Upper lobe of left lung (tissue), 6 donors: Measurements from ENCODE around the gene OFD1. TPM values are rescaled to one million over a fixed set of nuclear protein-coding genes. Genes with fewer than 3 reads are reported as not detected.

Experiments used
- ATAC-seq, 2 donors: fragments of 200-7000 bp; cut with Tn5 transposase; one replicate each; pipeline ENCODE4 v1.9.1; 2022; ENCODE audit warnings: mild to moderate bottlenecking in 2 of 2, moderate library complexity in 2 of 2; ENCODE audit not compliant: low FRiP score in 2 of 2
- DNase-seq, 2 donors: peaks; one replicate each; pipeline ENCODE4 v3.0.0-alpha.2; 2019 to 2020
- H3K27ac ChIP-seq, 4 donors: fragments of 200-600 bp; sonication (generic); one replicate each; pipeline ENCODE4 v1.5.1; 2016 to 2019
- H3K27me3 ChIP-seq, 4 donors: fragments of 200-600 bp; sonication (generic); one replicate each; pipeline ENCODE4 v1.5.1; 2017 to 2019
- H3K36me3 ChIP-seq, 4 donors: fragments of 200-600 bp; sonication (generic); one replicate each; pipeline ENCODE4 v1.5.1; 2016 to 2019
- H3K4me1 ChIP-seq, 4 donors: fragments of 200-600 bp; sonication (generic); one replicate each; pipeline ENCODE4 v1.5.1; 2018 to 2019
- H3K4me3 ChIP-seq, 4 donors: fragments of 200-600 bp; sonication (generic); one replicate each; pipeline ENCODE4 v1.5.1; 2017 to 2019; ENCODE audit warnings: mild to moderate bottlenecking in 2 of 4, moderate library complexity in 1 of 4
- H3K9me3 ChIP-seq, 4 donors: fragments of 200-600 bp; sonication (generic); one replicate each; pipeline ENCODE4 v1.5.1; 2018 to 2019
- EP300 ChIP-seq, 4 donors: sonication (generic); formaldehyde crosslinking; IDR thresholded peaks; one replicate each; pipeline ENCODE4 v1.5.1; 2017; ENCODE audit warnings: antibody characterized with exemption in 4 of 4, control low read depth in 2 of 4
- POLR2A ChIP-seq, 4 donors: fragments of 450-650 bp; IDR thresholded peaks; one replicate each; pipeline ENCODE4 v1.5.1; 2016 to 2017; ENCODE audit warnings: antibody characterized with exemption in 4 of 4, mild to moderate bottlenecking in 2 of 4
- POLR2AphosphoS5 ChIP-seq, 2 donors: sonication (generic); formaldehyde crosslinking; IDR thresholded peaks; one replicate each; pipeline ENCODE4 v1.5.1; 2017; ENCODE audit warnings: antibody characterized with exemption in 2 of 2
- WGBS, 2 donors: methylation state at CpG; one replicate each; pipeline ENCODE4 v1.1.5; 2017 to 2018; 5-methylcytosine and 5-hydroxymethylcytosine counted together
- total RNA-seq, 6 donors: library from RNA; depleted of rRNA in 4 of 6; stranded (reverse); fragments of >200 nt in 4 of 6; gene quantifications; one replicate each; pipeline versions ENCODE4 v1.1.0 to v1.2.1, GENCODE V29; 2016 to 2021
- TF ChIP-seq, protein P1 (sequence below), 6 experiments: fragments of 450-650 bp in 4 of 6; fragments of 200-600 bp in 2 of 6; sonication (generic) in 2 of 6; IDR thresholded peaks; one replicate each; pipeline ENCODE4 v1.5.1; 2016 to 2019; ENCODE audit warnings: antibody characterized with exemption in 6 of 6
- donor health status: DM: no; HTN: no; CAD: no; lungs with moderate emphysema.
- donor health status: DM: no; HTN: yes; CAD: no; lungs with severe emphysema.

Gene OFD1
- total RNA-seq, 6 donors from 2014 or later: 19.2 to 98.5 (median 37.0) TPM

DNA sequence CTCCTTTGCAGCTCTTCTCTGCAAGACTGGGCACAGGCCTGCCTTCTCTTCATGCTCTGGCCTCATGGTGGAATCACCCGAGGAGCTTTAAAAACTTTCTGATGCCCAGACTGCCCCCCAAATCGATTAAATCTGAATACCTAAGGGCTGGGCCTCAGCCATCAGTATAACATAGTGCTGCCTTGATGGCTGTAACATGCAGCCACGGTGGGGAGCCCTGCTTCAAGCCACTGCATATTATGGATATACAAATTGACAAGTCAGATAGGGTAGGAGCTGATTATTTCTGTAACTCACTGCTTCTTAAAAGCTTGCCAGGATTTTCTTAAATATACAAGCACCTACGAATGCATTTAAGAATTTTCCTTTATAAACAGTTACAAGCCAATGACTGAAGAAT lies 41.8 kb downstream of the OFD1 start:
- Histone ChIP-seq H3K27ac (no peak overlapping the region), H3K4me1 (no peaks in the 10 kb centered on the region), H3K4me3 (no peak overlapping the region), H3K9me3 (no peaks in the 10 kb centered on the region), H3K36me3 (peaks cover 0 to 29% (median 1%) of the 10 kb centered on the region in 4 donors), H3K27me3 (no peaks in the 10 kb centered on the region)
- TF ChIP-seq, protein P1, sequence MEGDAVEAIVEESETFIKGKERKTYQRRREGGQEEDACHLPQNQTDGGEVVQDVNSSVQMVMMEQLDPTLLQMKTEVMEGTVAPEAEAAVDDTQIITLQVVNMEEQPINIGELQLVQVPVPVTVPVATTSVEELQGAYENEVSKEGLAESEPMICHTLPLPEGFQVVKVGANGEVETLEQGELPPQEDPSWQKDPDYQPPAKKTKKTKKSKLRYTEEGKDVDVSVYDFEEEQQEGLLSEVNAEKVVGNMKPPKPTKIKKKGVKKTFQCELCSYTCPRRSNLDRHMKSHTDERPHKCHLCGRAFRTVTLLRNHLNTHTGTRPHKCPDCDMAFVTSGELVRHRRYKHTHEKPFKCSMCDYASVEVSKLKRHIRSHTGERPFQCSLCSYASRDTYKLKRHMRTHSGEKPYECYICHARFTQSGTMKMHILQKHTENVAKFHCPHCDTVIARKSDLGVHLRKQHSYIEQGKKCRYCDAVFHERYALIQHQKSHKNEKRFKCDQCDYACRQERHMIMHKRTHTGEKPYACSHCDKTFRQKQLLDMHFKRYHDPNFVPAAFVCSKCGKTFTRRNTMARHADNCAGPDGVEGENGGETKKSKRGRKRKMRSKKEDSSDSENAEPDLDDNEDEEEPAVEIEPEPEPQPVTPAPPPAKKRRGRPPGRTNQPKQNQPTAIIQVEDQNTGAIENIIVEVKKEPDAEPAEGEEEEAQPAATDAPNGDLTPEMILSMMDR (IDR thresholded peaks at IDR 0.05): no peak
- TF ChIP-seq EP300 (IDR thresholded peaks at IDR 0.05): no peak
- no peak for TF ChIP-seq POLR2AphosphoS5 (IDR thresholded peaks at IDR 0.05)
- no peak for TF ChIP-seq POLR2A (IDR thresholded peaks at IDR 0.05)
- ATAC-seq (no peak), DNase-seq (no peak)
- 67 to 82% methylated on average over 1 to 4 of the region's 4 CpGs for WGBS, 2 donors

- Histone ChIP-seq H3K27me3 (no peaks in the 10 kb centered on the region), H3K9me3 (no peaks in the 10 kb centered on the region), H3K27ac (peak overlapping the region in 1 of 4 donors; percentile 0), H3K4me1 (no peaks in the 10 kb centered on the region), H3K36me3 (peaks cover 0 to 20% (median 1%) of the 10 kb centered on the region in 4 donors), H3K4me3 (no peak overlapping the region)
- TF ChIP-seq, protein P1 (IDR thresholded peaks at IDR 0.05): no peak
- TF ChIP-seq EP300 (IDR thresholded peaks at IDR 0.05): no peak
- no peak for TF ChIP-seq POLR2AphosphoS5 (IDR thresholded peaks at IDR 0.05)
- TF ChIP-seq POLR2A (IDR thresholded peaks at IDR 0.05): no peak
- WGBS, 2 donors: 29 to 37% methylated on average over 2 of the region's 2 CpGs
- DNase-seq (no peak), ATAC-seq (no peak)
These were observed 44.4 kb downstream of the OFD1 start for GRCh38 chrX:13778916-13779315.

DNA sequence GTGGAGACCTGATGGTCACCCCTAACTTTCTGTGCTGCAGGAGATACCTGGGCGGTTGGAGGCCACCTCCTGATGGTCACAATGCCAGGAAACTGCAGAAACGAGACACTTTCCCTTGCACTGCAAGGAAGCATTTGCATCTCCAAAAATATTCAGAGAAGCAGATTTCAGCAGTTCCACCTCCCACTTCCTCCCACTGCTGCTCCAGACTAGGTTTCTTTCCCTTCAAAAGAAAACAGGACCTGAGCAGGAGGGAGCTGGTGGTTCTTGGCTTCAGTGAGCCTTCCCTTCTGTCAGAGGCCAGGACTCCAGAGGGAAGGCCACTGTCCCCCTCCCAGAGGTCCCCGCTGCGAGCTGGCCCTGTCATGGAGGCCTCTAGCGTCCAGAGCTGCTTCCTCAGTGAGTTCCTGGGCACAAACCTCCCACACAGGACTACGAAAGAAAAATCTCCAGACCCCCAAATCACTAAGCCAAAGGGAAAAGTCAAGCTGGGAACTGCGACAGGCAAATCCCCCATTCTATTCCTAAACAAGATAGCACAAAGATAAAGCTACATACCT lies 46.4 kb downstream of the OFD1 start:
- Histone ChIP-seq H3K27ac (no peak overlapping the region), H3K4me1 (no peaks in the 10 kb centered on the region), H3K27me3 (no peaks in the 10 kb centered on the region), H3K9me3 (no peaks in the 10 kb centered on the region), H3K36me3 (peaks cover 0 to 7% (median under 1%) of the 10 kb centered on the region in 4 donors), H3K4me3 (no peak overlapping the region)
- 70 to 100% methylated on average over 2 to 7 of the region's 7 CpGs for WGBS, 2 donors
- ATAC-seq: no peak
- TF ChIP-seq, protein P1 (IDR thresholded peaks at IDR 0.05): no peak
- TF ChIP-seq POLR2AphosphoS5 (IDR thresholded peaks at IDR 0.05) (no peak), POLR2A (IDR thresholded peaks at IDR 0.05) (no peak), EP300 (IDR thresholded peaks at IDR 0.05) (no peak)
- no peak for DNase-seq

GRCh38 chrX:13786048-13786447 lies 51.5 kb downstream of the OFD1 start:
- no peak for DNase-seq
- ATAC-seq: no peak
- TF ChIP-seq, protein P1 (IDR thresholded peaks at IDR 0.05): no peak
- TF ChIP-seq EP300 (IDR thresholded peaks at IDR 0.05) (no peak), POLR2A (IDR thresholded peaks at IDR 0.05) (no peak), POLR2AphosphoS5 (IDR thresholded peaks at IDR 0.05) (no peak)
- H3K36me3 ChIP-seq: no peaks in the 10 kb centered on the region
- H3K4me3 ChIP-seq: no peak overlapping the region
- no peak overlapping the region for H3K27ac ChIP-seq
- H3K9me3 ChIP-seq: no peaks in the 10 kb centered on the region
- H3K4me1 ChIP-seq: no peaks in the 10 kb centered on the region
- no peaks in the 10 kb centered on the region for H3K27me3 ChIP-seq
- WGBS, 2 donors: 54% methylated on average over 8 of the region's 8 CpGs; no CpG with 5 or more reads in 1 of the 2 donors
